A549 (cell line): ENCODE measurements around the gene AARSD1. TPM values are rescaled to one million over a fixed set of nuclear protein-coding genes. Genes with fewer than 3 reads are reported as not detected.
"Not testable (repeated sequence)": the region's sequence is repeated elsewhere in the genome, so short reads cannot be mapped to it uniquely, and the experiment has no call there.

Experiments used
- ATAC-seq, 2 experiments: fragments of 200-7000 bp in 1 of 2; fragments of >200 bp in 1 of 2; cut with Nextera tagmentation in 1 of 2; cut with Tn5 transposase in 1 of 2; 3 replicates each; pipeline versions ENCODE4 v1.8.0 to v1.9.1; 2018 to 2020; ENCODE audit warnings: mild to moderate bottlenecking in 1 of 2, moderate library complexity in 1 of 2
- CTCF ChIA-PET: fragments of 300-600 bp; sonication (Branson Sonifier 250); formaldehyde crosslinking; extraction: SDS; loops from one replicate; lab custom pipeline; 2021; ENCODE audit warnings: antibody characterized with exemption, inconsistent platforms; lab: Yijun Ruan, JAX
- POLR2A ChIA-PET: fragments of 350-600 bp; formaldehyde crosslinking; extraction: SDS; loops from one replicate; lab custom pipeline; 2021; ENCODE audit warnings: antibody characterized with exemption, inconsistent platforms; lab: Yijun Ruan, JAX
- DNase-seq, 2 experiments: peaks; one replicate each; pipeline versions ENCODE4 v3.0.0 to v3.0.0-alpha.2; 2011 to 2016; ENCODE audit warnings: low read depth in 1 of 2, low spot score in 1 of 2
- FAIRE-seq: peaks from 2 replicates; lab custom pipeline; 2011; peaks lifted over from hg19 to GRCh38; lab: Jason Lieb, UNC
- H3K27ac ChIP-seq, 2 experiments: fragments of >200 bp; sonication (Bioruptor Twin); formaldehyde crosslinking; 3 replicates each; pipeline ENCODE4 v1.5.1; 2016 to 2017
- H3K4me1 ChIP-seq: fragments of >200 bp; sonication (Bioruptor Twin); formaldehyde crosslinking; 3 replicates; pipeline ENCODE4 v1.6.1; 2016
- H3K4me2 ChIP-seq: fragments of >200 bp; sonication (Bioruptor Twin); formaldehyde crosslinking; 3 replicates; pipeline ENCODE4 v1.6.1; 2016
- H3K4me3 ChIP-seq: fragments of >200 bp; sonication (Bioruptor Twin); formaldehyde crosslinking; 3 replicates; pipeline ENCODE4 v1.5.1; 2016
- H3K9me3 ChIP-seq: fragments of >200 bp; sonication (Bioruptor Twin); formaldehyde crosslinking; 3 replicates; pipeline ENCODE4 v1.6.1; 2016
- CHD2 ChIP-seq: fragments of 150-350 bp; IDR thresholded peaks from 2 replicates; pipeline ENCODE4 v1.6.1; 2014; ENCODE audit warnings: low read length; ENCODE audit not compliant: partially characterized antibody
- CHD4 ChIP-seq: fragments of 200-600 bp; sonication (generic); IDR thresholded peaks from 2 replicates; pipeline ENCODE4 v1.6.1; 2016; ENCODE audit warnings: antibody characterized with exemption, mild to moderate bottlenecking, borderline replicate concordance
- ESRRA ChIP-seq: fragments of 150-350 bp; IDR thresholded peaks from 2 replicates; pipeline ENCODE4 v1.6.1; 2014; ENCODE audit warnings: mild to moderate bottlenecking, low read length, borderline replicate concordance
- FOXS1 ChIP-seq: fragments of 250-450 bp; sonication (Bioruptor Pico); IDR thresholded peaks from 2 replicates; pipeline ENCODE4 v1.5.0; 2020; ENCODE audit warnings: mild to moderate bottlenecking, moderate library complexity
- HEYL ChIP-seq: fragments of 250-450 bp; sonication (Bioruptor Pico); IDR thresholded peaks from 2 replicates; pipeline ENCODE4 v1.8.0; 2021; ENCODE audit warnings: mild to moderate bottlenecking, moderate library complexity
- HOXA7 ChIP-seq: fragments of 250-450 bp; sonication (Bioruptor Pico); IDR thresholded peaks from 2 replicates; pipeline ENCODE4 v1.5.0; 2020; ENCODE audit warnings: mild to moderate bottlenecking, moderate library complexity
- KDM1A ChIP-seq: fragments of 200-600 bp; sonication (generic); IDR thresholded peaks from 2 replicates; pipeline ENCODE4 v1.6.1; 2016; ENCODE audit warnings: low read depth, mild to moderate bottlenecking
- KDM5A ChIP-seq: fragments of 200-600 bp; sonication (generic); IDR thresholded peaks from 2 replicates; pipeline ENCODE4 v1.6.1; 2016; ENCODE audit warnings: antibody characterized with exemption, mild to moderate bottlenecking
- NR3C1 ChIP-seq: fragments of >200 bp; sonication (Bioruptor Twin); formaldehyde crosslinking; IDR thresholded peaks from 3 replicates; pipeline ENCODE4 v1.6.1; 2017
- RAD21 ChIP-seq, 2 experiments: fragments of >200 bp in 1 of 2; sonication (Bioruptor Twin) in 1 of 2; formaldehyde crosslinking in 1 of 2; IDR thresholded peaks in 1 of 2; conservative IDR thresholded peaks in 1 of 2; 2 replicates in 1 of 2; 3 replicates in 1 of 2; pipeline ENCODE4 v1.6.1; 2012 to 2018; ENCODE audit warnings: inconsistent platforms in 1 of 2
- RCOR1 ChIP-seq: fragments of 150-350 bp; IDR thresholded peaks from 2 replicates; pipeline ENCODE4 v1.6.1; 2014; ENCODE audit warnings: antibody characterized with exemption, low read length, low read depth
- SMC3 ChIP-seq: fragments of >200 bp; sonication (Bioruptor Twin); formaldehyde crosslinking; IDR thresholded peaks from 3 replicates; pipeline ENCODE4 v1.6.1; 2018; ENCODE audit warnings: inconsistent platforms
- SREBF2 ChIP-seq: fragments of 450-650 bp; IDR thresholded peaks from 2 replicates; pipeline ENCODE4 v1.6.1; 2014; ENCODE audit warnings: mild to moderate bottlenecking, moderate library complexity
- WGBS: methylation state at CpG from one replicate; pipeline ENCODE4 v1.1.6; 2017; ENCODE audit errors: missing lambda C conversion rate; 5-methylcytosine and 5-hydroxymethylcytosine counted together
- polyA plus RNA-seq, 4 experiments: library from polyadenylated mRNA; depleted of rRNA in 3 of 4; stranded (reverse); fragments of >200 nt; fragmentation: RNase III in 1 of 4; extraction: RNeasy Plus Mini Kit Qiagen cat#74134 plus additional on column Dnase treatment in 1 of 4; gene quantifications; 2 replicates in 3 of 4; 3 replicates in 1 of 4; pipeline ENCODE4 v1.2.3, GENCODE V29; 2011 to 2017
- TF ChIP-seq, protein P1 (sequence below): fragments of >200 bp; sonication (Bioruptor Twin); formaldehyde crosslinking; IDR thresholded peaks from 3 replicates; pipeline ENCODE4 v1.5.1; 2016
- TF ChIP-seq, protein P2 (sequence below): IDR thresholded peaks from 2 replicates; pipeline ENCODE4 v1.6.1; 2012
- TF ChIP-seq, protein P3 (sequence below): fragments of 250-450 bp; sonication (Bioruptor Pico); IDR thresholded peaks from 2 replicates; pipeline ENCODE4 v1.5.0; 2020; ENCODE audit warnings: low read depth, mild to moderate bottlenecking, moderate library complexity

The AARSD1 gene
- polyA plus RNA-seq, 2 of the 4 experiments (the other 2 are of a cell fraction): 66.6 to 70.7 TPM

DNA sequence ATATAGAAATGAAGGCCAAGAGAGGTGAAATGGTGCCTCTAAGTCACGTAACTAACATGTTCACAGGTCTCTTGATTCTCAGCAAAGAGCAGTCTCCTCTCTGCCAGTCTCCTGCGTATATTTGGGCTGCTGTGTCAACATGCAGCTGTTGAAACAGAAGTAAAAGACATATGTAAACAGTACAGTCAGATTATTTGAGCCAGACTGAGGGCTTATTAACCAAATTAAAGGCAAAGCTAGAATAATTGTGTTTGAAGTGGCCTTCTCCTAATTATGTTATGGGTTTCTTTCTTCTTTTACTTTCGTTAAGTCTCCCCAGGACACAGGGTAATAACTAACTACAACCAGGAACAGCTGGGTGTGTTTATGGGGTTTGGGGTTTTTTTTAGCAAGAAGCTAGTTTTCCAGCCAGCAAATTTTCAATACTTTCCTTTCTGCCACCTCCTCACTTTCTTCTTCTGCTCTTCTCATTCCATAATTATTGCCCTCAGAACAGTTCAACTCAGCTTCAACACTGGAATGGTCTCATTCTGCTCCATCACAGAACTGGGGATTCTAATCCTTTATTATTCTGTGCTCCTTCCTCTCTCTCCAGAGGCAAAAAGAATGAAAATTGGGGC lies 45.2 kb downstream of the AARSD1 start:
- no peak for DNase-seq
- Histone ChIP-seq H3K4me2 (peak overlapping the region; percentile 49), H3K4me1 (peaks cover 10% of the 10 kb centered on the region), H3K4me3 (no peak overlapping the region), H3K9me3 (no peaks in the 10 kb centered on the region), H3K27ac (peak overlapping the region in 1 of 2 experiments; percentile 5; a peak in 1 of 6 replicates)
- 24% methylated on average over 3 of the region's 3 CpGs for WGBS
- CTCF ChIA-PET: interaction anchor here (0.9 to 17.6 kb wide), 7 partner anchors 10 to 371 kb away, joined by 3 to 372 read pairs (median 5); partner anchors contain the start of genes AOC2 and AOC3
- peak; percentile 46 to 48; a peak in 3 of 6 replicates for ATAC-seq
- FAIRE-seq: peak; percentile 32
- TF ChIP-seq, protein P1, sequence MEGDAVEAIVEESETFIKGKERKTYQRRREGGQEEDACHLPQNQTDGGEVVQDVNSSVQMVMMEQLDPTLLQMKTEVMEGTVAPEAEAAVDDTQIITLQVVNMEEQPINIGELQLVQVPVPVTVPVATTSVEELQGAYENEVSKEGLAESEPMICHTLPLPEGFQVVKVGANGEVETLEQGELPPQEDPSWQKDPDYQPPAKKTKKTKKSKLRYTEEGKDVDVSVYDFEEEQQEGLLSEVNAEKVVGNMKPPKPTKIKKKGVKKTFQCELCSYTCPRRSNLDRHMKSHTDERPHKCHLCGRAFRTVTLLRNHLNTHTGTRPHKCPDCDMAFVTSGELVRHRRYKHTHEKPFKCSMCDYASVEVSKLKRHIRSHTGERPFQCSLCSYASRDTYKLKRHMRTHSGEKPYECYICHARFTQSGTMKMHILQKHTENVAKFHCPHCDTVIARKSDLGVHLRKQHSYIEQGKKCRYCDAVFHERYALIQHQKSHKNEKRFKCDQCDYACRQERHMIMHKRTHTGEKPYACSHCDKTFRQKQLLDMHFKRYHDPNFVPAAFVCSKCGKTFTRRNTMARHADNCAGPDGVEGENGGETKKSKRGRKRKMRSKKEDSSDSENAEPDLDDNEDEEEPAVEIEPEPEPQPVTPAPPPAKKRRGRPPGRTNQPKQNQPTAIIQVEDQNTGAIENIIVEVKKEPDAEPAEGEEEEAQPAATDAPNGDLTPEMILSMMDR: no peak
- TF ChIP-seq KDM1A (no peak), RCOR1 (no peak), FOXS1 (CRISPR knock-in tag) (no peak), CHD4 (no peak), RAD21 (conservative IDR thresholded peaks at IDR 0.05 in 1 of 2, IDR thresholded peaks at IDR 0.05 in 1 of 2) (no peak), HOXA7 (CRISPR knock-in tag) (no peak), HEYL (no peak), ESRRA (no peak), NR3C1 (no peak), KDM5A (no peak)
- TF ChIP-seq, protein P2, sequence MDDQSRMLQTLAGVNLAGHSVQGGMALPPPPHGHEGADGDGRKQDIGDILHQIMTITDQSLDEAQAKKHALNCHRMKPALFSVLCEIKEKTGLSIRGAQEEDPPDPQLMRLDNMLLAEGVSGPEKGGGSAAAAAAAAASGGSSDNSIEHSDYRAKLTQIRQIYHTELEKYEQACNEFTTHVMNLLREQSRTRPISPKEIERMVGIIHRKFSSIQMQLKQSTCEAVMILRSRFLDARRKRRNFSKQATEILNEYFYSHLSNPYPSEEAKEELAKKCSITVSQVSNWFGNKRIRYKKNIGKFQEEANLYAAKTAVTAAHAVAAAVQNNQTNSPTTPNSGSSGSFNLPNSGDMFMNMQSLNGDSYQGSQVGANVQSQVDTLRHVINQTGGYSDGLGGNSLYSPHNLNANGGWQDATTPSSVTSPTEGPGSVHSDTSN: no peak
- TF ChIP-seq, protein P3, sequence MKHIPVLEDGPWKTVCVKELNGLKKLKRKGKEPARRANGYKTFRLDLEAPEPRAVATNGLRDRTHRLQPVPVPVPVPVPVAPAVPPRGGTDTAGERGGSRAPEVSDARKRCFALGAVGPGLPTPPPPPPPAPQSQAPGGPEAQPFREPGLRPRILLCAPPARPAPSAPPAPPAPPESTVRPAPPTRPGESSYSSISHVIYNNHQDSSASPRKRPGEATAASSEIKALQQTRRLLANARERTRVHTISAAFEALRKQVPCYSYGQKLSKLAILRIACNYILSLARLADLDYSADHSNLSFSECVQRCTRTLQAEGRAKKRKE (CRISPR knock-in tag): no peak
- POLR2A ChIA-PET: interaction anchor here (1.0 kb wide), 1 partner anchor 79 kb away, joined by 3 read pairs; the partner anchor contains the start of gene RPL27

DNA sequence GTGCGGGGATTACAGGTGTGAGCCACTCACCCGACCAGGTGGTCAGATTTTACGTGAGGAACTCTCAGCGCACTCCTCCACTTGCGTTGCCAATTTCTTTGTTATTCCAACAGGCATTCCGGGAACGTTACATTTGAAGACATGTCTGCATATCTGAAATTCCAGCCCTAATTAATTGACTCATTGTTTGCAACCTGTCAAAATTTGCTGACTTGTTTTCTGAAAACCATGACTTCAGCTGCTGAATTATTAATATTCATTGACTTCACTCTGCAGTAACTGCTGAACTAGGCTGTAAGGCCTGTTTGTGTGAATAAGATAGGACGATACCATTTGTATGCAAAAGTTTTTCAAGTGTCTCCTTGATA lies 47.0 kb downstream of the AARSD1 start:
- POLR2A ChIA-PET: no interaction called here
- FAIRE-seq: no peak
- TF ChIP-seq SMC3 (no peak), CHD2 (no peak), SREBF2 (no peak), KDM5A (no peak), KDM1A (no peak)
- TF ChIP-seq, all 56 proteins: peak for 0

GRCh38 chr17:42916388-42917235 lies 47.6 kb downstream of the AARSD1 start:
- 75% methylated on average over 4 of the region's 4 CpGs for WGBS
- H3K27ac ChIP-seq, H3K9me3 ChIP-seq, H3K4me2 ChIP-seq, ATAC-seq, DNase-seq, FAIRE-seq, H3K4me3 ChIP-seq, POLR2A ChIA-PET: not testable (repeated sequence)
- CTCF ChIA-PET: interaction anchor here (0.6 to 17.6 kb wide), 4 partner anchors 12 to 81 kb away, joined by 3 to 372 read pairs (median 18); partner anchors contain the start of genes AOC2 and AOC3
- peaks cover 10% of the 10 kb centered on the region for H3K4me1 ChIP-seq

More for the DNA sequence above, 47.0 kb downstream of the AARSD1 start:
- DNase-seq (no peak), ATAC-seq (no peak)
- Histone ChIP-seq H3K4me3 (no peak overlapping the region), H3K9me3 (no peaks in the 10 kb centered on the region), H3K27ac (no peak overlapping the region), H3K4me1 (peaks cover 10% of the 10 kb centered on the region), H3K4me2 (no peak overlapping the region)
- WGBS: 80% methylated on average over 8 of the region's 8 CpGs
- CTCF ChIA-PET: interaction anchor here (0.6 to 17.6 kb wide), 4 partner anchors 11 to 80 kb away, joined by 3 to 372 read pairs (median 18); partner anchors contain the start of genes AOC2 and AOC3

DNA sequence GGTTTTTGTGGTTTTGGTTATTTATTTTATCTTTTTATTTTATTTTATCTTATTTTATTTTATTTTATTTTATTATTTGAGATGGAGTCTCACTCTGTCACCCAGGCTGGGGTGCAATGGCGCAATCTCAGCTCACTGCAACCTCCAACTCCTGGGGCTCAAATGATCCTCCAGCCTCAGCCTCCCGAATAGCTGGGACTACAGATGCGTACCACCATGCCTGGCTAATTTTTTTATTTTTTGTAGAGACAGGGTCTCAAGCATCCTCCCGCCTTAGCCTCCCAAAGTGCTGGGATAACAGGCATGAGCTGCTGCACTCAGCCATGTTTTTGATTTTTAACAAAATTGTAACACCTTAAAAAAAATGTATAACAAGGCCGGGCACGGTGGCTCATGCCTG lies 49.0 kb downstream of the AARSD1 start:
- 95% methylated on average over 6 of the region's 6 CpGs for WGBS
- peaks cover 10% of the 10 kb centered on the region for H3K4me1 ChIP-seq
- FAIRE-seq, H3K4me2 ChIP-seq, ATAC-seq, POLR2A ChIA-PET, H3K9me3 ChIP-seq, H3K27ac ChIP-seq, H3K4me3 ChIP-seq, DNase-seq: not testable (repeated sequence)
- CTCF ChIA-PET: interaction anchor here (1.1 kb wide), 1 partner anchor 23 kb away, joined by 3 read pairs; no protein-coding TSS in a partner anchor
